AG04449 (cell line): ENCODE measurements around the gene DDX39A.
A peak's percentile ranks its signal among the peaks of the same experiment; 100 is the strongest.
"Not testable (repeated sequence)": the region's sequence is repeated elsewhere in the genome, so short reads cannot be mapped to it uniquely, and the experiment has no call there.

Source experiments
- CTCF ChIA-PET: fragments of 350-600 bp; formaldehyde crosslinking; extraction: SDS; loops from one replicate; lab custom pipeline; 2021; ENCODE audit warnings: antibody characterized with exemption; lab: Yijun Ruan, JAX
- POLR2A ChIA-PET: fragments of 400-600, 350-600 bp; formaldehyde crosslinking; extraction: SDS; loops from one replicate; lab custom pipeline; 2020; ENCODE audit warnings: antibody characterized with exemption, inconsistent platforms; lab: Yijun Ruan, JAX
- DNase-seq: peaks from one replicate; pipeline ENCODE4 v3.0.0-alpha.2; 2010; ENCODE audit warnings: low read depth, low spot score
- H3K4me3 ChIP-seq: 2 replicates; pipeline ENCODE4 v1.5.1; 2011; ENCODE audit warnings: low read depth, mild to moderate bottlenecking, control low read depth, low read length
- TF ChIP-seq, protein P1 (sequence below): IDR thresholded peaks from one replicate; pipeline ENCODE4 v1.5.1; 2011; ENCODE audit warnings: mild to moderate bottlenecking, moderate library complexity, low read length, control low read depth, inconsistent platforms; ENCODE audit not compliant: insufficient read depth; ENCODE audit errors: missing control alignments

The DDX39A gene

DNA sequence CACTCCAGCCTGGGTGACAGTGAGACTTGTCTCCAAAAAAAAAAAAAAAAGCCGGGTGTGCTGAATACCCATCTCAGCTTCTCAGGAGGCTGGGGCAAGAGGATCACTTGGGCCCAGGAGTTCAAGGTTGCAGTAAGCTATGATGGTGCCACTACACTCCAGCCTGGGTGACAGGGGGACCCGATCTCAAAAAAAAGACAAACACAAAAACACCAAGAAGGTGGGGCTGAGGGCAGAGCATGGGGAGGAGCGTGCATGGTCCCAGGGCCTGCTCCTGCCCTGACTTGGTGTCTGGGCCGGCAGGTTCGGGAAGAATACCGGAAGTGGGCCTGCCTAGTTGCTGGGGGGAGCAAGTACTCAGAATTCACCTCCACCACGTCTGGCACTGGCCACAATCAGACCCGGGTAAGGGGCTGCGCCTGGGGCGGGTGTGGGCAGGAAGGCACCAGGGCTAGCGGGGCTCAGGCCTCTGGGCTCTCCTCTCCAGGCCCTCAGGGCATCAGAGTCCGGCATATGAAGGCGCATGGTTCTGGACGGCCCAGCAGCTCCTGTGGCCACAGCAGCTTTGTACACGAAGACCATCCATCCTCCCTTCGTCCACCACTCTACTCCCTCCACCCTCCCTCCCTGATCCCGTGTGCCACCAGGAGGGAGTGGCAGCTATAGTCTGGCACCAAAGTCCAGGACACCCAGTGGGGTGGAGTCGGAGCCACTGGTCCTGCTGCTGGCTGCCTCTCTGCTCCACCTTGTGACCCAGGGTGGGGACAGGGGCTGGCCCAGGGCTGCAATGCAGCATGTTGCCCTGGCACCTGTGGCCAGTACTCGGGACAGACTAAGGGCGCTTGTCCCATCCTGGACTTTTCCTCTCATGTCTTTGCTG is 11.3 kb downstream of the DDX39A start:
- no peak for DNase-seq
- H3K4me3 ChIP-seq, result no peak overlapping the region
- ChIA-PET CTCF (interaction anchor here (1.0 to 2.6 kb wide), 7 partner anchors 12 to 189 kb away, joined by 3 to 13 read pairs (median 4); partner anchors contain the start of gene DDX39A), POLR2A (interaction anchor here (0.5 kb wide), 1 partner anchor 8 kb away, joined by 3 read pairs; no protein-coding TSS in a partner anchor)
- TF ChIP-seq, protein P1, sequence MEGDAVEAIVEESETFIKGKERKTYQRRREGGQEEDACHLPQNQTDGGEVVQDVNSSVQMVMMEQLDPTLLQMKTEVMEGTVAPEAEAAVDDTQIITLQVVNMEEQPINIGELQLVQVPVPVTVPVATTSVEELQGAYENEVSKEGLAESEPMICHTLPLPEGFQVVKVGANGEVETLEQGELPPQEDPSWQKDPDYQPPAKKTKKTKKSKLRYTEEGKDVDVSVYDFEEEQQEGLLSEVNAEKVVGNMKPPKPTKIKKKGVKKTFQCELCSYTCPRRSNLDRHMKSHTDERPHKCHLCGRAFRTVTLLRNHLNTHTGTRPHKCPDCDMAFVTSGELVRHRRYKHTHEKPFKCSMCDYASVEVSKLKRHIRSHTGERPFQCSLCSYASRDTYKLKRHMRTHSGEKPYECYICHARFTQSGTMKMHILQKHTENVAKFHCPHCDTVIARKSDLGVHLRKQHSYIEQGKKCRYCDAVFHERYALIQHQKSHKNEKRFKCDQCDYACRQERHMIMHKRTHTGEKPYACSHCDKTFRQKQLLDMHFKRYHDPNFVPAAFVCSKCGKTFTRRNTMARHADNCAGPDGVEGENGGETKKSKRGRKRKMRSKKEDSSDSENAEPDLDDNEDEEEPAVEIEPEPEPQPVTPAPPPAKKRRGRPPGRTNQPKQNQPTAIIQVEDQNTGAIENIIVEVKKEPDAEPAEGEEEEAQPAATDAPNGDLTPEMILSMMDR, result no peak

DNA sequence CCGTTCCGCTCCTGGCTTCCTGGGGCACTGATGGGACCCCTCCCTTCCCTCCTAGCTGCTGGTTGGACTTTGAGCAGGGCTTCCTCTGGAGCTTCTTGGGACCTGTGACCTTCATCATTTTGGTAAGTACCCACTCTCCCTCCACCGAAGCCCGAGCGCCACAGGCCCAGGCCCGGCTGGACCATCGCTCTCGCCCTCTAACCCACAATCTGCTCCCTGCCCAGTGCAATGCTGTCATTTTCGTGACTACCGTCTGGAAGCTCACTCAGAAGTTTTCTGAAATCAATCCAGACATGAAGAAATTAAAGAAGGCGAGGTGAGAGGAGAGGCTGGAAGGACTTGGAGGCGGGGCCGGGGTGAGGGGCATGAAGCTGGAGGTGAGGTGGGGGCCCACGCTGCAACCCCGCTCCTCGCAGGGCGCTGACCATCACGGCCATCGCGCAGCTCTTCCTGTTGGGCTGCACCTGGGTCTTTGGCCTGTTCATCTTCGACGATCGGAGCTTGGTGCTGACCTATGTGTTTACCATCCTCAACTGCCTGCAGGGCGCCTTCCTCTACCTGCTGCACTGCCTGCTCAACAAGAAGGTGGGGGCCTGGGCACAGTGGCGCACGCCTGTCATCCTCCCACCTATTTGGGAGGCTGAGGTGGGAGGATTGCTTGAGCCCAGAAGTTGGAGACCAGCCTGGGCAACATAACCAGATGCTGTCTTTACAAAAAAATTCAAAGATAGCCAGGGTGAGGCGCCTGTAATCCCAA is 12.3 kb downstream of the DDX39A start:
- TF ChIP-seq, protein P1, result no peak
- ChIA-PET POLR2A (interaction anchor here (1.7 kb wide), 1 partner anchor 270 kb away, joined by 5 read pairs; the partner anchor contains the start of gene ASF1B), CTCF (interaction anchor here (0.6 to 4.7 kb wide), 21 partner anchors 8 to 527 kb away, joined by 3 to 24 read pairs (median 4); partner anchors contain the start of genes ASF1B and DDX39A)
- no peak overlapping the region for H3K4me3 ChIP-seq
- DNase-seq, result no peak

DNA sequence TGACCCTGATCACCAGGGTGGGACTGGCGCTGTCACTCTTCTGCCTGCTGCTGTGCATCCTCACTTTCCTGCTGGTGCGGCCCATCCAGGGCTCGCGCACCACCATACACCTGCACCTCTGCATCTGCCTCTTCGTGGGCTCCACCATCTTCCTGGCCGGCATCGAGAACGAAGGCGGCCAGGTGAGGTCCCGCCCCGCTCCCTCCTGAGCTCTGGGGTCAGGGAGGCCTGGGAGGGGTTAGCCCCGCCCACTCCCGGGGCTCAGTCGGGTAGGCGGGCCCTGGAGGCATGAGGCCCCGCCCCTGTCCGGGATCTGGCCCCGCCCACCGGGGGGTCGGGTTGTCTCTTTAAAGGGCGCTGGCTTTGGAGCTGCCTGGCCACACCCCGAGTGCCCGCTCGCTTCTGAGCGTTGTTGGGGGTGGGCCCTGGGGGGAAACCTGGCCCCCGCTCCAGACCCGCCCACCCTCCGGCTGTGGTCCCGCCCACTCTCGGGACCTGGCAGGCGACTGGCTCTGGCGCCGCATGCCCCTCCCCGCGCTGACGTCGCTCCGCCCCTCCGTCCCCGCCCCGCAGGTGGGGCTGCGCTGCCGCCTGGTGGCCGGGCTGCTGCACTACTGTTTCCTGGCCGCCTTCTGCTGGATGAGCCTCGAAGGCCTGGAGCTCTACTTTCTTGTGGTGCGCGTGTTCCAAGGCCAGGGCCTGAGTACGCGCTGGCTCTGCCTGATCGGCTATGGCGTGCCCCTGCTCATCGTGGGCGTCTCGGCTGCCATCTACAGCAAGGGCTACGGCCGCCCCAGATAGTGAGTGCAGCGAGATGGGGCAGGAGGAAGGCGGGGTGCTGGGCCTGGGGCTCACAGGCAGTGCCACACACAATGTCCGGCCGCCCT is 13.1 kb downstream of the DDX39A start:
- TF ChIP-seq, protein P1, result peak; percentile 85
- H3K4me3 ChIP-seq, result no peak overlapping the region
- CTCF ChIA-PET, result interaction anchor here (0.6 to 4.7 kb wide), 22 partner anchors 9 to 527 kb away, joined by 3 to 24 read pairs (median 4); partner anchors contain the start of genes ASF1B and DDX39A
- no peak for DNase-seq
- POLR2A ChIA-PET, result interaction anchor here (1.1 to 1.7 kb wide), 2 partner anchors 9 to 269 kb away, joined by 5 read pairs; partner anchors contain the start of gene ASF1B

DNA sequence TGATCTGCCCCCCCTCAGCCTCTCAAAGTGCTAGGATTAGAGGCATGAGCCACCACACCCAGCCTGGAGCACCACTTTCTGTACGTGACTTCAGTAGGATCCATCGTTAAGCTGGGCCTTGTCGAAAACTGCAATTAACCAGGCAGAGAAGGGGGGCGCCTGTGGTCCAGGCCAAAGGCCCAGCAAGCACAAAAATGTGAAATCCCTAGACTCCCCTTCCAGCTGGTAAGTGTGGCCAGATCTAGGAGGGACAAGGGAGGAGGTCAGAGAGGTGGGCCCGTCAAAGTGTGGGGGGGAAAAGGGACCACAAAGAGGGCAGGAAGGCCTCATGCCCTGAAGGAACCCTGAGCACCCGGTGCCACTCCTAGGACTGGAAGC is 13.8 kb downstream of the DDX39A start:
- DNase-seq, result no peak
- no peak overlapping the region for H3K4me3 ChIP-seq
- CTCF ChIA-PET, result interaction anchor here (0.6 to 4.7 kb wide), 14 partner anchors 10 to 269 kb away, joined by 3 to 24 read pairs (median 11); partner anchors contain the start of genes ASF1B and DDX39A
- POLR2A ChIA-PET, result interaction anchor here (1.1 to 1.7 kb wide), 2 partner anchors 10 to 269 kb away, joined by 5 read pairs; partner anchors contain the start of gene ASF1B
- TF ChIP-seq, protein P1, result no peak

DNA sequence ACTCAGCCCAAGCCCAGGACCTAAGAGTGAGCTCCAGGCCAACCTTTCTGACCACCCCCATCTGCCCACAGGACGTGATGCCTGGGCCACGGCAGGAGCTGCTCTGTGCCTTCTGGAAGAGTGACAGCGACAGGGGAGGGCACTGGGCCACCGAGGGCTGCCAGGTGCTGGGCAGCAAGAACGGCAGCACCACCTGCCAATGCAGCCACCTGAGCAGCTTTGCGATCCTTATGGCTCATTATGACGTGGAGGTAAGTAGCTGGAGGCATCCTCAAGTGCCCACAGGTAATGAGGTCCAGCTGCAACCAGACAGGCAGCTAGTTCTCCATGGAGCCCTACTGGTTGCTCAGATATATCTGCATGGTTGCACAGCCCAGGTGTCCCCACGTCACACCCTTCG is 14.8 kb downstream of the DDX39A start:
- no peak for DNase-seq
- ChIA-PET POLR2A (interaction anchor here (1.2 to 2.0 kb wide), 2 partner anchors 10 to 23 kb away, joined by 4 to 5 read pairs; partner anchors contain the start of gene ADGRE5), CTCF (interaction anchor here (0.9 to 4.7 kb wide), 4 partner anchors 16 to 268 kb away, joined by 3 to 24 read pairs (median 3); partner anchors contain the start of gene ASF1B)
- H3K4me3 ChIP-seq, result no peak overlapping the region
- TF ChIP-seq, protein P1, result no peak

DNA sequence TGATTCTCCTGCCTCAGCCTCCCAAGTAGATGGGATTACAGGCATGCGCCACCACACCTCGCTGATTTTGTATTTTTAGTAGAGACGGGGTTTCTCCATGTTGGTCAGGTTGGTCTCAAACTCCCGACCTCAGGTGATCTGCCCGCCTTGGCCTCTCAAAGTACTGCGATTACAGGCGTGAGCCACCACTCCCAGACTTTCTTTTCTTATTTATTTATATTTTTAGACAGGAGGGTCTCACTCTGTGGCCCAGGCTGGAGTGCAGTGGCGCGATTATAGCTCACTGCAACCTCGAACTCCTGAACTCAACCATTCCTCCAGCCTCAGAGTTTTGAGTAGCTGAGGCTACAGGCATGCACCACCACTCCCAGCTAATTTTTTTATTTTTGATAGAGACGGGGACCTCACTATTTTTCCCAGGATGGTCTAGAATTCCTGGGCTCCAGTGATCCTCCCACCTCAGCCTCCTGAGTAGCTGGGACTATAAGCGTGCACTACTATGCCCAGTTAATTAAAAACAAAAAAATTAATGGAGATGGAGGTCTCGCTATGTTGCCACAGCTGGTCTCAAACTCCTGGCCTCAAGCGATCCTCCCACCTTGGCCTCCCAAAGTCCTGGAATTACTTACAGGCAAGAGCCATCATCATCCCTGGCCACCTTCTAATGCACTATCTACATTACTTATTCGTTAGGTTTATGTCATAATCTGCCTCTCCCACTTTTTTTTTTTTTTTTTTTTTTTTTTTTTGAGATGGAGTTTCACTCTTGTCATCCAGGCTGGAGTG is 15.8 kb downstream of the DDX39A start:
- not testable (repeated sequence) for DNase-seq, H3K4me3 ChIP-seq
- CTCF ChIA-PET, result interaction anchor here (0.9 to 4.7 kb wide), 2 partner anchors 55 to 267 kb away, joined by 4 to 24 read pairs; partner anchors contain the start of gene ASF1B
- POLR2A ChIA-PET, result interaction anchor here (2.0 kb wide), 1 partner anchor 11 kb away, joined by 4 read pairs; no protein-coding TSS in a partner anchor
